ENCODE results near the gene IL1R2.

IL1R2 gene

DNA sequence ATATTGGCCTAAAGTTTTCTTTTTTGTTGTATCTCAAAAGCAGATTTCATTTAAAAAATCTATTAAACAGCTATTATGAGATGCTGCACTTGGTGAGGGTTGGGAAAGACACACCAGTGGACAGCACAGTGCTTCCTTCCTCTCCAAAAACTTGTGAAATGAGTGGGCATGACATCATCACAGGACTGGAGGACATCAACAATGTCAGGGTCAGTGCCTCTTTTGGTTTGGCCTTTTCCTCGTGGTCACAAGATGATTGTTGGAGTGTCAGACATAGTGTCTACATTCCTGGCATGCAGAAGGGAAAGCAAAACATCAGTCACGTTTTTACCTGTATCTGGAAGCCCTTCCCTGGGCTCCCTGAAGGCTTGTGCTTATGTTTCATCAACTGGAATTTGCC lies 49.6 kb downstream of the IL1R2 start:
- ChIA-PET POLR2A (no interaction called here), CTCF (no interaction called here)
- TF ChIP-seq ZNF10 (tag by site-specific recombination; IDR thresholded peaks at IDR 0.05) (no peak), ZNF792 (tag by site-specific recombination; IDR thresholded peaks at IDR 0.05) (no peak), ZNF239 (tag by site-specific recombination; IDR thresholded peaks at IDR 0.05) (no peak), ZNF768 (tag by site-specific recombination; IDR thresholded peaks at IDR 0.05) (no peak), ZNF623 (tag by site-specific recombination; IDR thresholded peaks at IDR 0.05) (no peak), ZNF561 (tag by site-specific recombination; IDR thresholded peaks at IDR 0.05; ENCODE audit: borderline replicate concordance) (no peak), ZNF530 (tag by site-specific recombination; IDR thresholded peaks at IDR 0.05; ENCODE audit: low read depth) (no peak), ZNF248 (tag by site-specific recombination; IDR thresholded peaks at IDR 0.05) (no peak), ZFP41 (tag by site-specific recombination; IDR thresholded peaks at IDR 0.05; ENCODE audit: borderline replicate concordance) (no peak)
- TF ChIP-seq, protein P1, sequence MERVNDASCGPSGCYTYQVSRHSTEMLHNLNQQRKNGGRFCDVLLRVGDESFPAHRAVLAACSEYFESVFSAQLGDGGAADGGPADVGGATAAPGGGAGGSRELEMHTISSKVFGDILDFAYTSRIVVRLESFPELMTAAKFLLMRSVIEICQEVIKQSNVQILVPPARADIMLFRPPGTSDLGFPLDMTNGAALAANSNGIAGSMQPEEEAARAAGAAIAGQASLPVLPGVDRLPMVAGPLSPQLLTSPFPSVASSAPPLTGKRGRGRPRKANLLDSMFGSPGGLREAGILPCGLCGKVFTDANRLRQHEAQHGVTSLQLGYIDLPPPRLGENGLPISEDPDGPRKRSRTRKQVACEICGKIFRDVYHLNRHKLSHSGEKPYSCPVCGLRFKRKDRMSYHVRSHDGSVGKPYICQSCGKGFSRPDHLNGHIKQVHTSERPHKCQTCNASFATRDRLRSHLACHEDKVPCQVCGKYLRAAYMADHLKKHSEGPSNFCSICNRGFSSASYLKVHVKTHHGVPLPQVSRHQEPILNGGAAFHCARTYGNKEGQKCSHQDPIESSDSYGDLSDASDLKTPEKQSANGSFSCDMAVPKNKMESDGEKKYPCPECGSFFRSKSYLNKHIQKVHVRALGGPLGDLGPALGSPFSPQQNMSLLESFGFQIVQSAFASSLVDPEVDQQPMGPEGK (tag by site-specific recombination; IDR thresholded peaks at IDR 0.05) = no peak
- no peak overlapping the region for H3K4me3 ChIP-seq (ENCODE audit: low read depth, low read length)
- H3K9me3 ChIP-seq (ENCODE audit: control insufficient read depth, insufficient read depth, low read depth, low read length) = no peaks in the 10 kb centered on the region
- no peak overlapping the region for H3K27ac ChIP-seq (ENCODE audit: extremely low read depth, low read depth, low read length)
- no peaks in the 10 kb centered on the region for H3K4me1 ChIP-seq (ENCODE audit: control insufficient read depth, insufficient read depth, low read length)
- no peaks in the 10 kb centered on the region for H3K36me3 ChIP-seq (ENCODE audit: control insufficient read depth in 2 of 2, insufficient read depth in 1 of 2, low read length in 2 of 2)

DNA sequence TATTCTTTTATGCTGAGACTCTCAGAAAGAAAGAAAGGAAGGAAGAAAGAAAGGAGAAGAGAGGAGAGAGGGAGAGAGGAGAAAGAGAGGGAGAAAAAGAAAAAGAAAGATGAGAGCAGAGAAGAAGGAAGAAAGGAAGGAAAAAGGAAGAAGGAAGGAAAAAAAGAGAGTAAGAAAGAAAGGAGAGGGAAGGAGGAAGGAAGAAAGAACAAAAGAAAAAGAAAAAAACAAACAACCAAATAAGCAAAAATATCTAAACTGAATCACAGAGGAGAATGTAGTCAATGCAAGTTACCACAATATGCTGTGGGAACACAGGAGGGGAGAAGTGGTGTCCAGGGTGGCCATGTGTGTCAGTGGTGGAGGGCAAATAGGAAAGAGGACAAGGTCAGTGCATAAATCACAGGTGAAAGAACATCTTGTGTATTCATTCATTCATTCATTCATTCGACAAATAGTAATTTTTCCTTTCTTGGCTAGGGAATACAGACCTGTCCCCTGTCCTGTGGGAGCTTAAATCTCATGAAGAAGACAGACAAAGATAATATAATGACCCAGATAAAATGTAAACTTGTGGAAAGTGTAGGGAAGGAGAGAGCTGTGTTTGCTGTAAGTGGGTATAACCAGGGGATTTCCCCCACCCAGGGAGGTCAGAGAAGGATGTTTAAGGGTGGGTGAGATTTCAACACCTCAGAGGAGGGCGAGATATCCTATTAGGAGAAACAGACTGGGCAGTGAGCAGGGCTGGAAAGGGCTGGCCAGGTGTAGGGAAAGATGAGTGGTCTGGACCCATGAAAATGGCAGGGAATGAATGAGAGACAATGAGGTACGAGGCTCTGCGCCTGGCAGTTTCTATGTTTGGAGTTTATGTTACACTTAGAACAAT lies 50.7 kb downstream of the IL1R2 start:
- no peak overlapping the region for H3K4me3 ChIP-seq (ENCODE audit: low read depth, low read length)
- CTCF ChIA-PET = interaction anchor here (0.5 kb wide), 1 partner anchor 80 kb away, joined by 3 read pairs; no protein-coding TSS in a partner anchor
- H3K27ac ChIP-seq (ENCODE audit: extremely low read depth, low read depth, low read length) = no peak overlapping the region
- POLR2A ChIA-PET = no interaction called here
- no peaks in the 10 kb centered on the region for H3K36me3 ChIP-seq (ENCODE audit: control insufficient read depth in 2 of 2, insufficient read depth in 1 of 2, low read length in 2 of 2)
- H3K4me1 ChIP-seq (ENCODE audit: control insufficient read depth, insufficient read depth, low read length) = no peaks in the 10 kb centered on the region
- TF ChIP-seq, protein P1 (tag by site-specific recombination; IDR thresholded peaks at IDR 0.05) = no peak
- TF ChIP-seq ZNF747 (tag by site-specific recombination; IDR thresholded peaks at IDR 0.05) (no peak), ZNF548 (tag by site-specific recombination; IDR thresholded peaks at IDR 0.05) (no peak), ZNF138 (tag by site-specific recombination; IDR thresholded peaks at IDR 0.05; ENCODE audit: borderline replicate concordance) (no peak), ZFP3 (tag by site-specific recombination; IDR thresholded peaks at IDR 0.05; ENCODE audit: low read depth) (no peak), REPIN1 (tag by site-specific recombination; IDR thresholded peaks at IDR 0.05; ENCODE audit: low read depth) (no peak)
- no peaks in the 10 kb centered on the region for H3K9me3 ChIP-seq (ENCODE audit: control insufficient read depth, insufficient read depth, low read depth, low read length)

DNA sequence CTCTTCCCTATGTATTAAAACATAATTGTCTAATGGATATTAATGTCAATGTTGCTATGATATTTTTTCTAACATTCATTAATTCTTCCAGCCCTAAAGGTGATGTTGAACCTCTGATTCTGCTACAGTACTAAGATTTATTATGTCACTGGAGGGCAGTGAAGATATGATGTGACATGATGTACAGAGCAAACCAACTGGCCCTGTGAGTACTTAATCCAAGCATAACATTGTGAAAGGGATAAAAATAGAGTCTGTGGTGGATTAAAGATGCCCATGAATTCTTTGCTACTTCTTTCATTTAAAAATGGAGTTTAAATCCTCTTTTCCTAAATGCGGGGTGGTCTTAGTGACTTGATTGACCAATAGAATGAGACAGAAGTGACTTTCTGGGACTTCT lies 51.8 kb downstream of the IL1R2 start:
- H3K4me1 ChIP-seq (ENCODE audit: control insufficient read depth, insufficient read depth, low read length) = no peaks in the 10 kb centered on the region
- H3K27ac ChIP-seq (ENCODE audit: extremely low read depth, low read depth, low read length) = no peak overlapping the region
- TF ChIP-seq ZNF266 (tag by site-specific recombination; IDR thresholded peaks at IDR 0.05; ENCODE audit: low read depth) = no peak
- CTCF ChIA-PET = interaction anchor here (1.0 kb wide), 1 partner anchor 23 kb away, joined by 4 read pairs; no protein-coding TSS in a partner anchor
- no peaks in the 10 kb centered on the region for H3K9me3 ChIP-seq (ENCODE audit: control insufficient read depth, insufficient read depth, low read depth, low read length)
- no peak overlapping the region for H3K4me3 ChIP-seq (ENCODE audit: low read depth, low read length)
- H3K36me3 ChIP-seq (ENCODE audit: control insufficient read depth in 2 of 2, insufficient read depth in 1 of 2, low read length in 2 of 2) = no peaks in the 10 kb centered on the region
- POLR2A ChIA-PET = no interaction called here

All from HEK293 (cell line).